Heart left ventricle (tissue), 16 donors: ENCODE measurements around the gene TUBB. TPM values are rescaled to one million over a fixed set of nuclear protein-coding genes. Genes with fewer than 3 reads are reported as not detected.
A peak's percentile ranks its signal among the peaks of the same experiment; 100 is the strongest.

ENCODE experiments used
- ATAC-seq, 4 donors: fragments of 200-7000 bp; cut with Tn5 transposase; one replicate each; pipeline ENCODE4 v1.9.1; 2020 to 2022; ENCODE audit warnings: moderate library complexity in 4 of 4, mild to moderate bottlenecking in 3 of 4, moderate number of reproducible peaks in 1 of 4
- DNase-seq, 5 donors: peaks; one replicate each; pipeline ENCODE4 v3.0.0-alpha.2; 2020
- H3K27ac ChIP-seq, 12 donors: fragments of 200-600 bp; sonication (generic) in 4 of 12; one replicate each; pipeline versions ENCODE4 v1.5.0 to v1.8.0; 2016 to 2022; ENCODE audit warnings: mild to moderate bottlenecking in 2 of 12
- H3K27me3 ChIP-seq, 9 donors: fragments of 200-600 bp; sonication (generic) in 2 of 9; one replicate each; pipeline versions ENCODE4 v1.5.1 to v1.8.0; 2016 to 2022; ENCODE audit warnings: mild to moderate bottlenecking in 3 of 9
- H3K36me3 ChIP-seq, 9 donors: fragments of 200-600 bp; sonication (generic) in 2 of 9; one replicate each; pipeline versions ENCODE4 v1.5.0 to v1.8.0; 2018 to 2022; ENCODE audit warnings: mild to moderate bottlenecking in 2 of 9
- H3K4me1 ChIP-seq, 12 donors: fragments of 200-600 bp; sonication (generic) in 4 of 12; one replicate each; pipeline versions ENCODE4 v1.5.0 to v1.8.0; 2016 to 2022; ENCODE audit warnings: mild to moderate bottlenecking in 3 of 12
- H3K4me3 ChIP-seq, 12 donors: fragments of 200-600 bp; sonication (generic) in 4 of 12; one replicate each; pipeline versions ENCODE4 v1.5.0 to v1.8.0; 2017 to 2022; ENCODE audit warnings: mild to moderate bottlenecking in 9 of 12, moderate library complexity in 4 of 12
- H3K9me3 ChIP-seq, 12 donors: fragments of 200-600 bp; sonication (generic) in 4 of 12; one replicate each; pipeline versions ENCODE4 v1.5.0 to v1.8.0; 2016 to 2022; ENCODE audit warnings: mild to moderate bottlenecking in 1 of 12
- CTCF ChIP-seq, 12 donors: fragments of 200-600 bp; sonication (generic) in 4 of 12; IDR thresholded peaks; one replicate each; pipeline versions ENCODE4 v1.5.0 to v1.8.0; 2018 to 2022; ENCODE audit warnings: antibody characterized with exemption in 12 of 12, mild to moderate bottlenecking in 5 of 12
- POLR2A ChIP-seq, 2 donors: fragments of 450-650 bp; IDR thresholded peaks; one replicate each; pipeline ENCODE4 v1.6.1; 2017; ENCODE audit warnings: antibody characterized with exemption in 2 of 2, mild to moderate bottlenecking in 2 of 2, moderate library complexity in 2 of 2
- WGBS, 4 donors: extraction: QIAGEN DNeasy Blood & Tissue Kit in 2 of 4; methylation state at CpG; one replicate each; pipeline versions ENCODE4 v1.1.5 to v1.1.7; 2013 to 2018; 5-methylcytosine and 5-hydroxymethylcytosine counted together
- intact Hi-C, 10 donors: fragments of 100-400 bp; cut with DNase I; formaldehyde crosslinking; loops; one replicate each; pipeline versions ENCODE4 v1.11.1 to v1.14.2; 2022
- polyA plus RNA-seq, 2 donors: library from polyadenylated mRNA; stranded (reverse); fragments of 200-250 nt; gene quantifications; one replicate each; pipeline ENCODE4 v1.2.3, GENCODE V29; 2013
- total RNA-seq, 9 donors: library from RNA; depleted of rRNA in 2 of 9; stranded (reverse); fragments of >200 nt in 2 of 9; fragmentation: NEBNext Ultra II Directional in 3 of 9; extraction: Animal tissue kit (Norgen Biotek cat#: 25700) in 3 of 9; gene quantifications; one replicate each; pipeline versions ENCODE4 v1.1.0 to v1.2.4, GENCODE V29; 2016 to 2023
- donor health status: ischemic (EF 13 %, LVEDD 7.1; RV severe dilation, severe dysfunction).
- donor health status: healthy with polysubstance abuse.
- donor health status: DM: no; HTN: yes; CAD: no.
- donor health status: DM: no; HTN: no; CAD: no.
- donor health status: ischemic (EF 25% LVEDD 6.9; RV normal size, moderate dysfunction).
- donor health status: ischemic (EF 25% LVEDD 5.7; RV mildly dilated, moderate dysfunction).
- donor health status: healthy.
- donor health status: DM: yes; HTN: yes; CAD: no.
- donor health status: ischemic (EF 35%, LVEDD 5.7; RV mildly dilated, moderate dysfunction).
- donor health status: nonischemic (EF 11% LVEDD 7.7; RV severe dilation, severe dysfunction).
- donor health status: DM: yes; HTN: yes; CAD: no.
- donor health status: PGD.
- donor health status: ischemic (EF 29% LVEDD 5.4; RV normal size, mild dysfunction).
- donor health status: nonischemic (EF 23%, LVEDD 6.1; RV moderate dilation, normal function).

Gene TUBB
- total and polyA plus RNA-seq, 11 donors = 183 to 497 (median 238) TPM

- 93 to 97% (median 96%) methylated on average over 10 of the region's 10 CpGs for WGBS, 4 donors
- intact Hi-C loops = no loop called here
- H3K9me3 ChIP-seq = no peaks in the 10 kb centered on the region
- no peaks in the 10 kb centered on the region for H3K27me3 ChIP-seq
- TF ChIP-seq POLR2A (IDR thresholded peaks at IDR 0.05) = no peak
- TF ChIP-seq CTCF (IDR thresholded peaks at IDR 0.05) = no peak
- no peak for DNase-seq
- peak in 2 of 4 donors; percentile 9 to 31 for ATAC-seq
- H3K4me1 ChIP-seq = peaks cover 0 to 14% (median 5%) of the 10 kb centered on the region in 12 donors
- H3K36me3 ChIP-seq = peaks cover 0 to 80% (median 29%) of the 10 kb centered on the region in 9 donors
- H3K27ac ChIP-seq = no peak overlapping the region
- no peak overlapping the region for H3K4me3 ChIP-seq
Observed at GRCh38 chr6:30703011-30703410, 17.1 kb upstream of the TUBB start.

- DNase-seq = no peak
- Histone ChIP-seq H3K27me3 (no peaks in the 10 kb centered on the region), H3K27ac (no peak overlapping the region), H3K4me3 (no peak overlapping the region), H3K9me3 (no peaks in the 10 kb centered on the region), H3K4me1 (peaks cover 0 to 14% (median 5%) of the 10 kb centered on the region in 12 donors), H3K36me3 (peaks cover 0 to 88% (median 34%) of the 10 kb centered on the region in 9 donors)
- WGBS, 4 donors = 90 to 97% (median 95%) methylated on average over 4 of the region's 4 CpGs
- TF ChIP-seq CTCF (IDR thresholded peaks at IDR 0.05) = no peak
- TF ChIP-seq POLR2A (IDR thresholded peaks at IDR 0.05) = no peak
- ATAC-seq = no peak
- intact Hi-C loops = no loop called here
Observed at GRCh38 chr6:30703821-30704220, 16.3 kb upstream of the TUBB start.

- H3K36me3 ChIP-seq = peaks cover 0 to 91% (median 47%) of the 10 kb centered on the region in 9 donors
- peaks cover 0 to 5% (median under 1%) of the 10 kb centered on the region in 12 donors for H3K4me1 ChIP-seq
- no peak for DNase-seq
- no peaks in the 10 kb centered on the region for H3K27me3 ChIP-seq
- ATAC-seq = peak; percentile 37 to 84 (median 72)
- peak overlapping the region in 4 of 12 donors; percentile 9 to 38 (median 35) for H3K27ac ChIP-seq
- intact Hi-C loops = no loop called here
- WGBS, 4 donors = 56 to 74% (median 63%) methylated on average over 4 of the region's 4 CpGs
- H3K4me3 ChIP-seq = no peak overlapping the region
- no peak for TF ChIP-seq CTCF (IDR thresholded peaks at IDR 0.05)
- no peak for TF ChIP-seq POLR2A (IDR thresholded peaks at IDR 0.05)
- no peaks in the 10 kb centered on the region for H3K9me3 ChIP-seq
Observed at GRCh38 chr6:30705620-30706019, 14.5 kb upstream of the TUBB start.

GRCh38 chr6:30707281-30707850 lies 12.8 kb upstream of the TUBB start:
- peaks cover 0 to 94% (median 61%) of the 10 kb centered on the region in 9 donors for H3K36me3 ChIP-seq
- intact Hi-C loops = no loop called here
- no peak overlapping the region for H3K4me3 ChIP-seq
- no peaks in the 10 kb centered on the region for H3K27me3 ChIP-seq
- no peak overlapping the region for H3K27ac ChIP-seq
- no peak for DNase-seq
- WGBS, 4 donors = 83 to 87% (median 85%) methylated on average over 6 of the region's 6 CpGs
- H3K4me1 ChIP-seq = peaks cover 0 to 5% (median 0%) of the 10 kb centered on the region in 12 donors
- no peaks in the 10 kb centered on the region for H3K9me3 ChIP-seq
- ATAC-seq = peak in 1 of 4 donors; percentile 9
- no peak for TF ChIP-seq POLR2A (IDR thresholded peaks at IDR 0.05)
- no peak for TF ChIP-seq CTCF (IDR thresholded peaks at IDR 0.05)
